ENCODE data around the gene SQOR.

- TF ChIP-seq CTCF (conservative IDR thresholded peaks at IDR 0.05; ENCODE audit: low read depth in 2 of 2) (no peak), EZH2 (IDR thresholded peaks at IDR 0.05; ENCODE audit: low read depth, unreplicated experiment) (no peak), NANOG (IDR thresholded peaks at IDR 0.05; ENCODE audit: borderline replicate concordance) (no peak), EZH2phosphoT487 (IDR thresholded peaks at IDR 0.05; ENCODE audit: unreplicated experiment) (no peak), POLR2AphosphoS5 (IDR thresholded peaks at IDR 0.05; ENCODE audit: low read depth) (no peak)
Measured at GRCh38 chr15:45667002-45667401, 32.2 kb downstream of the SQOR start.

Measured in GM23338 (cell line).